Measurements from ENCODE around the gene STK11. TPM values are rescaled to one million over a fixed set of nuclear protein-coding genes. Genes with fewer than 3 reads are reported as not detected.

Gene STK11
- total RNA-seq, 2 donors from 2014 or later = 49.0 to 68.6 TPM

- TF ChIP-seq POLR2A (IDR thresholded peaks at IDR 0.05) = no peak
- TF ChIP-seq, protein P1, sequence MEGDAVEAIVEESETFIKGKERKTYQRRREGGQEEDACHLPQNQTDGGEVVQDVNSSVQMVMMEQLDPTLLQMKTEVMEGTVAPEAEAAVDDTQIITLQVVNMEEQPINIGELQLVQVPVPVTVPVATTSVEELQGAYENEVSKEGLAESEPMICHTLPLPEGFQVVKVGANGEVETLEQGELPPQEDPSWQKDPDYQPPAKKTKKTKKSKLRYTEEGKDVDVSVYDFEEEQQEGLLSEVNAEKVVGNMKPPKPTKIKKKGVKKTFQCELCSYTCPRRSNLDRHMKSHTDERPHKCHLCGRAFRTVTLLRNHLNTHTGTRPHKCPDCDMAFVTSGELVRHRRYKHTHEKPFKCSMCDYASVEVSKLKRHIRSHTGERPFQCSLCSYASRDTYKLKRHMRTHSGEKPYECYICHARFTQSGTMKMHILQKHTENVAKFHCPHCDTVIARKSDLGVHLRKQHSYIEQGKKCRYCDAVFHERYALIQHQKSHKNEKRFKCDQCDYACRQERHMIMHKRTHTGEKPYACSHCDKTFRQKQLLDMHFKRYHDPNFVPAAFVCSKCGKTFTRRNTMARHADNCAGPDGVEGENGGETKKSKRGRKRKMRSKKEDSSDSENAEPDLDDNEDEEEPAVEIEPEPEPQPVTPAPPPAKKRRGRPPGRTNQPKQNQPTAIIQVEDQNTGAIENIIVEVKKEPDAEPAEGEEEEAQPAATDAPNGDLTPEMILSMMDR (IDR thresholded peaks at IDR 0.05) = no peak
- Histone ChIP-seq H3K4me1 (peaks cover 57% of the 10 kb centered on the region), H3K4me3 (no peak overlapping the region), H3K27me3 (no peaks in the 10 kb centered on the region), H3K27ac (peak overlapping the region; percentile 26 to 100 (median 80)), H3K9me3 (no peaks in the 10 kb centered on the region), H3K36me3 (replicated peaks in 1 of 2; ENCODE audit: insufficient read depth in 1 of 2, low read depth in 2 of 2) (no peaks in the 10 kb centered on the region)
- DNase-seq (no peak), ATAC-seq (no peak)
- 78 to 84% methylated on average over 9 to 11 of the region's 11 CpGs for WGBS, 2 donors
- intact Hi-C loops (cut with DNase I) = no loop called here
These were observed 33.8 kb downstream of the STK11 start for GRCh38 chr19:1239420-1239795.

- Histone ChIP-seq H3K9me3 (no peaks in the 10 kb centered on the region), H3K4me3 (no peak overlapping the region), H3K36me3 (replicated peaks in 1 of 2; ENCODE audit: insufficient read depth in 1 of 2, low read depth in 2 of 2) (no peaks in the 10 kb centered on the region), H3K27ac (peak overlapping the region; percentile 26 to 100 (median 80)), H3K4me1 (peaks cover 61% of the 10 kb centered on the region), H3K27me3 (no peaks in the 10 kb centered on the region)
- peak; percentile 31 for ATAC-seq
- TF ChIP-seq POLR2A (IDR thresholded peaks at IDR 0.05) = no peak
- TF ChIP-seq, protein P1 (IDR thresholded peaks at IDR 0.05) = peak; percentile 61 to 98 (median 85)
- 12 to 15% methylated on average over 16 to 70 of the region's 84 CpGs for WGBS, 2 donors
- DNase-seq = peak; percentile 79 to 88 (median 83)
- intact Hi-C loops (cut with DNase I) = no loop called here
These were observed 34.5 kb downstream of the STK11 start for GRCh38 chr19:1239796-1240737.

GRCh38 chr19:1240925-1241324, 35.3 kb downstream of the STK11 start:
- Histone ChIP-seq H3K4me1 (peaks cover 69% of the 10 kb centered on the region), H3K36me3 (replicated peaks in 1 of 2; ENCODE audit: insufficient read depth in 1 of 2, low read depth in 2 of 2) (no peaks in the 10 kb centered on the region), H3K27me3 (no peaks in the 10 kb centered on the region), H3K4me3 (no peak overlapping the region), H3K9me3 (no peaks in the 10 kb centered on the region), H3K27ac (peak overlapping the region in 3 of 4 donors; percentile 78 to 100 (median 90))
- WGBS, 2 donors = 54 to 57% methylated on average over 9 to 15 of the region's 15 CpGs
- DNase-seq = no peak
- TF ChIP-seq, protein P1 (IDR thresholded peaks at IDR 0.05) = no peak
- TF ChIP-seq POLR2A (IDR thresholded peaks at IDR 0.05) = no peak
- intact Hi-C loops (cut with DNase I) = no loop called here
- ATAC-seq = no peak

DNA sequence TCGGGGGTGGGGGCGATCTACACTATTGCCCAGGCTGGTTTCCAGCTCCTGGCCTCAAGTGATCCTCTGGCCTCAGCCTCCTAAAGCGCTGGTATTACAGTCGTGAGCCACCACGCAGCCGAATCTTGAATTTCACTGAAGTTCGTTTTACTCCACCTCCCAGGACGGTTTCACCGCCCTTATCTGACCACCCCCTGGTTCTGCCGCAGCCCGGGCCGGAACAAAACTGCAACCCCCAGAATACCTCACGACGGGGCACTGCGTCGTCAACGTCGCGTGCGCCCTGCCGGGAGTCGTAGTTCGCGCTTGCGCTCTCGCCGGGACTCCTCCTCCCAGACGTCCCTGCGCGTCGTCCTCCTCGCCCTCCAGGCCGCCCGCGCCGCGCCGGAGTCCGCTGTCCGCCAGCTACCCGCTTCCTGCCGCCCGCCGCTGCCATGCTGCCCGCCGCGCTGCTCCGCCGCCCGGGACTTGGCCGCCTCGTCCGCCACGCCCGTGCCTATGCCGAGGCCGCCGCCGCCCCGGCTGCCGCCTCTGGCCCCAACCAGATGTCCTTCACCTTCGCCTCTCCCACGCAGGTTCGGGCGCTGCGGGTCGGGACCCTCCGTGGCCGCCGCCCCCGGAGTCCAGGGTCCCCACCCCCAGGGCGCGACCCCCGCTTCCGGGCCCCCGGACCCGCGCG, 36.0 kb downstream of the STK11 start, which contains the start of gene ATP5F1D:
ATP5F1D (plus strand) TSS at position 335 of the 679 bp plus-strand sequence; CDS start at position 435, 100 bp downstream.
- 0 to 1% methylated on average over 33 to 68 of the region's 79 CpGs for WGBS, 2 donors
- intact Hi-C loops (cut with DNase I) = no loop called here
- peak; percentile 75 for ATAC-seq
- Histone ChIP-seq H3K27ac (peak within 1 kb of the TSS; percentile 78 to 100 (median 88)), H3K4me1 (peaks cover 76% of the 10 kb centered on the region), H3K27me3 (no peaks in the 10 kb centered on the region), H3K4me3 (peak within 1 kb of the TSS; percentile 39 to 85), H3K36me3 (replicated peaks in 1 of 2; ENCODE audit: insufficient read depth in 1 of 2, low read depth in 2 of 2) (no peaks in the 10 kb centered on the region), H3K9me3 (no peaks in the 10 kb centered on the region)
- TF ChIP-seq POLR2A (IDR thresholded peaks at IDR 0.05) = peak; percentile 44 to 62 (median 59)
- TF ChIP-seq, protein P1 (IDR thresholded peaks at IDR 0.05) = peak in 1 of 7 experiments; percentile 17
- peak; percentile 95 to 97 (median 96) for DNase-seq

Data from body of pancreas (tissue), 4 donors.